RWPE1 (cell line): Measurements from ENCODE around the gene PRR29.

ENCODE experiments used
- CTCF ChIA-PET: fragments of 350-600 bp; sonication (Branson Sonifier 250); formaldehyde crosslinking; extraction: SDS; loops from one replicate; lab custom pipeline; 2021; lab: Yijun Ruan, JAX
- POLR2A ChIA-PET: fragments of 400-600 bp; formaldehyde crosslinking; extraction: SDS; loops from one replicate; lab custom pipeline; 2020; ENCODE audit warnings: antibody characterized with exemption; ENCODE audit not compliant: low non-redundant PET; lab: Yijun Ruan, JAX
- DNase-seq: peaks from one replicate; pipeline ENCODE4 v3.0.0; 2012; ENCODE audit warnings: low spot score
- H3K27ac ChIP-seq: fragments of 450-650 bp; 2 replicates; pipeline ENCODE4 v1.5.1; 2017
- TF ChIP-seq, protein P1 (sequence below): fragments of 450-650 bp; conservative IDR thresholded peaks from 2 replicates; pipeline ENCODE4 v1.5.1; 2017; ENCODE audit warnings: low read depth, mild to moderate bottlenecking

The PRR29 gene

DNA sequence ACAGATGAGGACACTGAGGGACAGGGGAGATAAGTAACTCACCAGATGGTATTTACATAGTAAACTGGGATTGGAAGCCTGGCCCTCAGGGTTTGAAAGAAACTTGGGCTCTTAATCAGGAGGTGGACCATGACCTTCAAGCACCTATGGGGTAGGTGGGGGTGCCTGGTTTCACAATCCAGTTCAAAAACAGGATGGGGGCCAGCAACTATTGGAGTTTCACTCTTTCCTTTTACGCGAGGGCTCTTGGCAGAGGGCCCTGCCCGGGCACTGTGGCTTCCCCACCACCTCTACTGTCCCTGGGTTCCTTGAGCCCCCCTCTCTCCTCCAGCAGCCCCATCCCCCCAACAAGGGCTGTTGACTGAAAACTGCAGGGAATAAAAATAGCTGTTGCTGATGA is 11.3 kb upstream of the PRR29 start:
- POLR2A ChIA-PET: no interaction called here

DNA sequence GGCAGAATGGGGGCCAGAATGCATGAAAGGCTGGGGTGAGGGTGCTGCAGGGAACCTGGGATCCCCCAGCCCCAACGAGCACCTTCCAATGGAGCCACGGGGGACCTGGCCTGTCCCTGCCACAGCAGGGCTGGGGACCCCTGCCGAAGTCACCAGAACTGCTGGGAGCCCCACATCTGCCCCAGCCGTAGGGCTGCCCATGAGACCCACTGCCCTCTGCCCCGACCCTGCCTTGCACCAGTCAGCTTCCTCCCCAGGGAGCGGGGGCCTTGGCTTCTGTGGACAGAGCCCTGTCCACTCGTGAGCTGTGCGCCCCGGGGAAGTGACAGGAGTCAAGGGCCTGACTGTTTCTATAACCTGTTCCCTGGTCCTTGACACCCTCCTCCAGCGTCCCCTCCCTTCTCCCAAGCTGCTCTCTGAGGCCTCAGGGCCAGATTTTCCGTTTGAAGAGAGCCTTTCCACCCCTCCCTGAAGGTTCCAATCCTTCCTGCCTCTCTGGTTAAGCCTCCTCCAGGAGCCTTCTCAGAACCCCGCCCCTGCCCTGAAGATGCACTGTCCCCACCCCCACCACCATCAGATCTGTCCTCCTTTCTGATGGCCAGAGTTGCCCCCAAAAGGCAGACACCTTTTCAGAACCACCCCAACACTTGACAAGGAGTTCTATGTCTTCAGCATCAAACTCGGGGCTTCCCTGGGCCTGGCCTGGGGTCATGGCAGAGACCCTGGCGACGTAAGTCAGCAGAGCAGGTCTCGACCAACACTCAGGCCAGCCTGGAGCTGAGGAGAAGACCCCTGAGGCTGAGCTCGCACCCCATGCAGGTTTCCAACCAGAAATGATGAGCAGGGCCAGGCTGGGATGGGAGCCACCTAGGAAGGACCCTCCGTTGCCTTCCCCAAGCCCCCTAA is 10.7 kb upstream of the PRR29 start:
- no peak overlapping the region for H3K27ac ChIP-seq
- ChIA-PET POLR2A (no interaction called here), CTCF (no interaction called here)
- no peak for DNase-seq
- TF ChIP-seq, protein P1, sequence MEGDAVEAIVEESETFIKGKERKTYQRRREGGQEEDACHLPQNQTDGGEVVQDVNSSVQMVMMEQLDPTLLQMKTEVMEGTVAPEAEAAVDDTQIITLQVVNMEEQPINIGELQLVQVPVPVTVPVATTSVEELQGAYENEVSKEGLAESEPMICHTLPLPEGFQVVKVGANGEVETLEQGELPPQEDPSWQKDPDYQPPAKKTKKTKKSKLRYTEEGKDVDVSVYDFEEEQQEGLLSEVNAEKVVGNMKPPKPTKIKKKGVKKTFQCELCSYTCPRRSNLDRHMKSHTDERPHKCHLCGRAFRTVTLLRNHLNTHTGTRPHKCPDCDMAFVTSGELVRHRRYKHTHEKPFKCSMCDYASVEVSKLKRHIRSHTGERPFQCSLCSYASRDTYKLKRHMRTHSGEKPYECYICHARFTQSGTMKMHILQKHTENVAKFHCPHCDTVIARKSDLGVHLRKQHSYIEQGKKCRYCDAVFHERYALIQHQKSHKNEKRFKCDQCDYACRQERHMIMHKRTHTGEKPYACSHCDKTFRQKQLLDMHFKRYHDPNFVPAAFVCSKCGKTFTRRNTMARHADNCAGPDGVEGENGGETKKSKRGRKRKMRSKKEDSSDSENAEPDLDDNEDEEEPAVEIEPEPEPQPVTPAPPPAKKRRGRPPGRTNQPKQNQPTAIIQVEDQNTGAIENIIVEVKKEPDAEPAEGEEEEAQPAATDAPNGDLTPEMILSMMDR: no peak

More for the DNA sequence above, 11.3 kb upstream of the PRR29 start:
- no peak overlapping the region for H3K27ac ChIP-seq
- DNase-seq: no peak
- CTCF ChIA-PET: no interaction called here
- TF ChIP-seq, protein P1: no peak

DNA sequence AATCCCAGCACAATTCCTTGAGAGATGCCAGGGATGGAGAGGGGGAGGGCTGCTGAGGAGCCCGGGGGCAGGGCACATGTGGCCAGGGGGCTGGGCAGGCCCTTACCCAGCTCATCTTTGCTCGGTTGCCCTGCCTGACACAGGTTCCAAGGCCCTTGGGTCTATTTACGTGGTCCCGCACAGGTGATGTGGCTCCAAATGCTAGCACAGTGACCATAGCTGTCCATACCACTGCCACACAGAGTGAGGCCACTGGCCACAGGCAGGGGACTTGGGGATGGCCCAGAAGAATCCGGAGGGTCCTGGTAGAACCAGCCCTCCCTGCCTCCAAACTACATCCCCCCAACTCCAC is 10.0 kb upstream of the PRR29 start:
- no peak for DNase-seq
- no peak overlapping the region for H3K27ac ChIP-seq
- POLR2A ChIA-PET: no interaction called here
- CTCF ChIA-PET: no interaction called here
- TF ChIP-seq, protein P1: no peak

DNA sequence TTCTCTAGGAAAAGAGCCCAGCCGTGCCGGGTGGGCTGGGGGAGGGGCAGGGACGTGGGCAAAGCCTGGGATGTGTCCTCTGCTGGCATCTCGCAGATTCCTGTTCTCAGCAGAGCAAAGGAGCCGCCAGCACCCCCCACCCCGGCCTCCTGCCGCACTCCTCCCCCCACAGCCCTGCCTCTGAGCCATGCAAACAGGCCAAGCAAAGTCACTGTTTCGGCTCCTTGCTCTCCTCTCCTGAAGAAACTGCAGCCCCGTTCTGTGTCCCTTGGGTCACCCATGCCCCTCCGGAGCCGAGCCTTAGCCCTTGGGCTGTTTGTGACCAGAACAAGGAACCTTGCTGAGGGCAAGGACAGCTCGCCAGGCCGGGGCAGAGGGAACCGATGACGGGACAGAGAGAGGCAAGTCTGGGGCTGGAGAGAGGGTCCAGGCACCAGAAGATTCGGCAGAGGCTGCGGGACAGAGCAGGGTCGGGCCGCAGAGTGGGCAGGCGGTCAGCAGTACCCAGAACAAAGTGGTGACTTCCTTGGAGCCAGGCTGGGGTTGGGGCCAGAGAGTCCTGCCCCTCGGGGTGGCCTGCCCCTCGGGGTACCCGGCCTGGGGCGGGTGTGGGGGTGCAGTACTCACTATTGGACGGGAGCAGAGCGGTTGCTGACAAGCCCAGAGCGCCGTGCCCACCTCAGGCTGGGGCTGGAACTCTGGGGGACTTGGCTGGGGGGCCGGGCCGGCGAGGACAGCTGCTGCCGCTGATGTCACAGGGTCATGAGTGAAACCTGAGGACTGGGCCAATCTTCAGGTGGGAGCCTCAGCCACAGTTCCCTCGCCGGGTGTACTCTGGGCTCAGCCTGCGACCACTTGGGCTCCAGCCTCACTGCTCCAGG is 9.2 kb upstream of the PRR29 start:
- no peak for DNase-seq
- CTCF ChIA-PET: interaction anchor here (0.6 to 2.0 kb wide), 2 partner anchors 70 to 85 kb away, joined by 7 to 15 read pairs; partner anchors contain the start of gene GH1
- H3K27ac ChIP-seq: no peak overlapping the region
- TF ChIP-seq, protein P1: no peak
- POLR2A ChIA-PET: no interaction called here

DNA sequence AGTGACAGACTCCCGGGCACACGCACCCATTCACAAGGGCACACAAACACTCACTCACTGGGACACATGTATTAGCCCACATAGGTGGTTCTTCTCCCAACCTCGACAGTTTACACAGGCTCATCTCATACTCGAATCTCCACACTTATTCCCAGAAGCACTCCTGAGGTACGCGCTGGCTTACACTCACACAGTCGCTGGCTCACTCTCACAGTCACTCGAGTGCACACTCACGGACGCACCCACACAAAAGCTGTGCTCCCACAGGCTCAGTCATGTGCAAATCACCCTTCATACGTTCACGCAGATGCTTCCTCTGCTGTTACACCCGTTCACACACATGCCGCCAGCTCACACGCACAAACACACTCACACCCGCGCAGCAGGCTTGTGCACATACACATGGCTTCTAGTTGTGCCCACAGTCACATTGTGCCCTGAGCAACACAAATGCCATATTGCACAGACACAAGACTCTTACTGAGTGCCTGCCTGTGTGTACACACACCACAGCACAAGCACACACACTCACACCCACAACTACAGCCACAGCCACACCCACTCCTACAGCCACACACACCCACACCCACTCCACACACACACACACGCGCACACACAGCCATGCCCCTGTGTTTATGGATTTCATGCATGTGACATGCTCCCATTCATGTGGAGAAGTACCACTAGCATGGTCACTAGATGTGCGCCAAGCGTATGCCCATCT is 8.4 kb upstream of the PRR29 start:
- DNase-seq: no peak
- CTCF ChIA-PET: interaction anchor here (0.6 to 2.0 kb wide), 5 partner anchors 10 to 71 kb away, joined by 3 to 15 read pairs (median 4); partner anchors contain the start of gene GH1
- TF ChIP-seq, protein P1: no peak
- POLR2A ChIA-PET: no interaction called here
- no peak overlapping the region for H3K27ac ChIP-seq

DNA sequence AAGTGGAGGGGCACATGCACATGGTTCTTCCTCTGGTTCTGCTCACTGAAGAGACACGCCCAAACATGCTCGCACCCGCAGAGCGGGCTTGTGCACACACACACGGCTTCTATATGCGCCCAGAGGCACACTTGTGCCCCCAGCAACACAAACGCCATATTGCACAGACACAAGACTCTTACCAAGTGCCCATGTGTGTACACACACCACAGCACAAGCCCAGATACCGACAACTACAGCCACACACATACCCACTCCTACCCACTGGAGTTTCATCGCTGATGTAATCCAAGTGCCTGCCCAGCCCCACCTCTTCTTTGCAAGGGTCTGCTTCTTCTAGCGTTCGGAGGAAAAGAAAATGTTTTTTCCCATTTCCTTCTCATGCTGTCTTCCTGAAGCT is 6.5 kb upstream of the PRR29 start:
- ChIA-PET CTCF (interaction anchor here (0.6 to 0.7 kb wide), 2 partner anchors 20 to 34 kb away, joined by 3 to 4 read pairs; no protein-coding TSS in a partner anchor), POLR2A (no interaction called here)
- DNase-seq: no peak
- H3K27ac ChIP-seq: no peak overlapping the region
- TF ChIP-seq, protein P1: no peak
